ENCODE results near the gene VSIR.

VSIR gene

GRCh38 chr10:71746344-71747037 lies 26.8 kb downstream of the VSIR start:
- DNase-seq, result no peak

DNA sequence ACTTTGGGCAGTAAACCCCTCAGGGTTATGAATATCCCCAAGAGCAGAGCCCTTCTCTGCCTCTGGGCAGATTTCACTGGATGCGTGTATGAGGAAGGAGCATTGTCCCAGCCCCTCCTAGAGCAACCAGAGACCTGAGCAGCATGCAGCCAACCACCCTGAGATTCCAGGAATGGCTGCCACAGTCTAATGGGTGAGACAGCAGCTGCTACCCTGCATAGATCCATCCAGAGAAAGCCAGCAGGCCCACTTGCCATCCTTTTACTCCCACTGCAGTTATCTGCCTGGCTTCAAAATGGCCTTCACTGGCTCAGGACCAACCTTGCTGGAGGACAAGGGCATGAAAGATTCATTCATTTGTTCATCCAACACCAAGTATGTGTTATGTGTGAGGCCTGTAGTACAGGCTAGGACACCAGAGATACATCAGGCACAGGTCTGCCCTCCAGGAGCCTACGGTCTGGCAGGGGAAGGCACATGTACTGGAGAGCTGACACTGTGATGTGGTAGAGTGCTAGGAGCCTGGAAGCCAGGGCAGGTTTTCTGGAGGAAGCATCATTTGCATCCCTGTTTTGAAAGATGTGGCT lies 27.6 kb downstream of the VSIR start:
- DNase-seq, result no peak

DNA sequence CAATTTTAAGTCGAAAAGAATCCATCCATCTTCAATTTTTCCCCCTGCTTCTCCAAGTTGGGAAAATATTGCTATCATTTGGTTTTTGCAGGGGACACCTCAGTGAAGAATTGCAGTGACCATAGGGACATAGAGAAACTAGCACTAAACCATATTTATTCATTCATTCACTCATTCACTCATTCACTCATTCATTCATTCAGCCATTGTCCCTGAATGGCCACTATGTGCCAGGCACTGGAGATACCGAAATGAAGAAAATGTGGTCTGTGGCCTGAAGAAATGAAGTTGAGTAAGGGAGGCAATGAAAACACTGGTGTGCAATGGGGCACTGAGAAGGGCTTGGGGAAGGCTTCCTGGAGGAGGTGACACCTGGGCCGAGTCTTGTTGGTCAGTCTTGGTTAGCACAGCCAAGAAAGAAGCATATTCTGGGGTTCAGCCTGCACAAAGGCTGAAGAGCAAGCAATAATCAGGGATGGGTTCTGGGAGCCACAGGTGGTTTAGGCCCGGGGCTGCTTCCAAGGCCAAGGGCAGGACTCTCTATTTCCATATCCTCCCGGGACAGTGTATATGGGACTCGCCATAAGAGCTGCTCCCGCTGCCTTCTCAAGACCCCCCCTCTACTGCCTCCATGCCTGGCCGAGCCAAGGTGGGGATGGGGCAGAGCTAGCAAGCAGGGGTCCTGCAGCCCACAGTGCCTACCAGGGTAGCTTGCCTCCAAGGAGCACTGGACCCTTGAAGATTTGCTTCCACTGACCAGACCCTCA lies 28.2 kb downstream of the VSIR start:
- no peak for DNase-seq

DNA sequence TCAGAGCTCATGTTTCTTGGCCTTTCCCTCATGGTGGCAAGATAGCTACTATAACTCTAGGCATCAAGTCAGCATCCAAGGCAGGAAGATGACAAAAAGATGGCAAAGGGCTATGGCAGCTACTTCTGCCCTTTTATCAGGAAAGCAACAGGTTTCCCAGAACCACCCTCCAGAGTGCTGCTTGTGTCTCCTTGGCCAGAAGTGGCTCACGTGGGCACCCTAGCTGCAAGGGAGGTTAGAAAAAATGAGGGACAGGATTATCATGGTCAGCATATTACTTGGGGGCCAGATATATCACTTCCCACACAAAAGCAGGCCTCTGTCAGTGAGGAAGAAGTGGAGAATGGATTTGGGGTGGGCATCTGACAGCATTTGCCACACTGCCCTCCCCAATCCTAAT lies 29.5 kb downstream of the VSIR start:
- no peak for DNase-seq

DNA sequence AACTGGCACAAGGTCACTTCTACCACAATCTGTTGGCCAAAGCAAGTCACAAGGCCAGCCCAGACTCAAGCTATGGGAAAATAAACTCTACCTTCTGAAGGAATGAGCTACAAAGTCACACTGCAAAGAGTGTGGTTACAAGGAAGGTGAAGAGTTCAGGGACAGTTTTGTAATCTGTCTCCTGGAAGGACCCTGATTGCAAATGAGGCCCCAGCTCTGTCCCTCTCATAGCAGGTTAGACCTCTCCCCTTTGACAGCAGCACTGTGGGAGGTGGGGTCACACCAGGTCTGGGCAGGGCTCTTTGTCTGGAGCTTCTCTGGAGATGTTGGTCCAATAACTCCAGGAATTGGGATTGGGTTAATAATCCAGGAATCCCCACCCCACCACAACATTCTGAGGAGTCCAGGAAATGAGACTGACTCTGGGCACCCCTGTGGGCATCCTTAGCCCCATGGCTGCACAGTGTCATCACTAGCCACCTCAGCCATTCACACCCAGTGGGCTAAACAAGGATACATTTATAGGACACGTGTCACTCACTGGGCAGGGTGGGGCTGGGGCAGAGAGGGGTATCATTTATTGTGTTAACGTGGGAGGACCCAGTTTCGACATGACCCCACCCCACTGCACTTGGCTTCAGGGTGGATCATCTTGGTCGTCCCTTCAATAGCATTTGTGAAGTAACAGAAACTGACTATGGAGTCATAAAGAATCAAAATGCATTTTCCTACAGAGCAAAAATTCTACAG lies 30.1 kb downstream of the VSIR start:
- DNase-seq, result no peak

- no peak for DNase-seq
Measured at GRCh38 chr10:71742301-71743088, 30.8 kb downstream of the VSIR start.

DNA sequence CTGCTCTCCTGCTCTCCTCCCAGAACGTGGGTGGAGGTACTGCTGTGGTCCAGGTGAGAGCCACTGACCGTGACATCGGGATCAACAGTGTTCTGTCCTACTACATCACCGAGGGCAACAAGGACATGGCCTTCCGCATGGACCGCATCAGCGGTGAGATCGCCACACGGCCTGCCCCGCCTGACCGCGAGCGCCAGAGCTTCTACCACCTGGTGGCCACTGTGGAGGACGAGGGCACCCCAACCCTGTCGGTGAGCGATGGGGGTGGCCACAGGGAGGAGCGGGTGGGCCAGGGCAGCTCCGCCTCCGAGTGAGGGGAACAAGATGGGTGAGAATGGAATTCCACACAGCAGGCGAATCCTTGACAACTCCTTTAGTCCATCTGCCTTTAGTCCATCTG lies 31.6 kb downstream of the VSIR start:
- no peak for DNase-seq

DNA sequence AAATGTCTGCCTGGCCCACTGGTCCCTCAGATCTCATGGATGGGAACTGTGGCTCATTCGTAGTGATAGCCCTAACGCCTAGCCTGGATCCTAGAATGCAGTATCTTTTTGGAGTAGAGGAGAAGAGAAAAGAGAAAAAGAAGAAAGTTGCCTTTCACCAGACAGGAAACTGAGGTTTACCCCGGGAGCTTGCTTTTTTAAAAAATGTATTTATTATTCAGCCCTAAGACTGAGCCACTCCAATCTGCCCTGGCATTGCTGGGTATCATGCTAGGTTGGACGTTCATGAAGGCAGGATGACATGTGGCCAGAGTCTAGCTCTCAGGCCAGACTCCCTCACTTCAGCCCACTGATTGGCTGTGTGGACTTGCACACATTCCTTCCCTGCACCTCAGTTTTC lies 32.3 kb downstream of the VSIR start:
- no peak for DNase-seq

GRCh38 chr10:71740069-71740653 lies 33.2 kb downstream of the VSIR start:
- DNase-seq, result no peak

DNA sequence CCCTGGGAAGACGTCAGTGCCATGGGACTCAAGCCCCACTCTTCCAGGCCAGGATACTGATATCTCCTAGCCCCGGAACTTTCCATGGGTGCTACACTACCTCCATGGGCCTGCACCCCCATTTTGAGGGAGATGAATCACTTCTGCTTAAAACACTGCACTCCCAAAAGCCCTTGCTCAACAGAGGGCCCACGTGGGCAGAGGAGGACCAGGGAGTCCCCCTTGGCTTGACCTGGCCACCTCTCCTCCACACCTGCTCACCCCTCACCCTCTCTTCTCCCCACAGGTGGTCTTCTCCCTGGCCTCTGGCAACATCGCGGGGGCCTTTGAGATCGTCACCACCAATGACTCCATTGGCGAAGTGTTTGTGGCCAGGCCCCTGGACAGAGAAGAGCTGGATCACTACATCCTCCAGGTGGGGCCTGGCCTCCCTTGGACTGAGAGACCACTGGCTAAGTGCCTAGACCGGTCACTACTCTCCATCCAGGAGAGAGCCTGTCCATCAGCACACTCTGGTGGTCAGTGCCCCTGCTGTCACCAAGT lies 33.9 kb downstream of the VSIR start:
- no peak for DNase-seq

DNA sequence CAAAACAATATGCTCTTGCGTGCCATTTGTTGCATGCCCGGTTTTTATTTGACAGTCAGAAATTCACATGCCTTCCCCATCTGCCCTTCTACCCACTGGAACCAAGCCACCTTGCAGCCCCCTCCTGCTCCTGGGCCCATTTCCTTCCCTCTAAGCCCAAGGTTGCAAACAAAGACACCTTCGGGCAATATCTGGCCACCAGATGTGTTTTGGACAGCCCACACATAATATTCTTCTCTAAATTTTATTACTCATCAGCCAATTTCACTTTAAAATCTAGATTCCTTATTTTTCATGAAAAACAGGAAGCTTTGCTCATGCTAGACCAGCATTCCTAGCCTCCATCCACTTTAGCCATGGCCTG lies 35.5 kb downstream of the VSIR start:
- DNase-seq, result peak in 1 of 2 donors; percentile 11

DNA sequence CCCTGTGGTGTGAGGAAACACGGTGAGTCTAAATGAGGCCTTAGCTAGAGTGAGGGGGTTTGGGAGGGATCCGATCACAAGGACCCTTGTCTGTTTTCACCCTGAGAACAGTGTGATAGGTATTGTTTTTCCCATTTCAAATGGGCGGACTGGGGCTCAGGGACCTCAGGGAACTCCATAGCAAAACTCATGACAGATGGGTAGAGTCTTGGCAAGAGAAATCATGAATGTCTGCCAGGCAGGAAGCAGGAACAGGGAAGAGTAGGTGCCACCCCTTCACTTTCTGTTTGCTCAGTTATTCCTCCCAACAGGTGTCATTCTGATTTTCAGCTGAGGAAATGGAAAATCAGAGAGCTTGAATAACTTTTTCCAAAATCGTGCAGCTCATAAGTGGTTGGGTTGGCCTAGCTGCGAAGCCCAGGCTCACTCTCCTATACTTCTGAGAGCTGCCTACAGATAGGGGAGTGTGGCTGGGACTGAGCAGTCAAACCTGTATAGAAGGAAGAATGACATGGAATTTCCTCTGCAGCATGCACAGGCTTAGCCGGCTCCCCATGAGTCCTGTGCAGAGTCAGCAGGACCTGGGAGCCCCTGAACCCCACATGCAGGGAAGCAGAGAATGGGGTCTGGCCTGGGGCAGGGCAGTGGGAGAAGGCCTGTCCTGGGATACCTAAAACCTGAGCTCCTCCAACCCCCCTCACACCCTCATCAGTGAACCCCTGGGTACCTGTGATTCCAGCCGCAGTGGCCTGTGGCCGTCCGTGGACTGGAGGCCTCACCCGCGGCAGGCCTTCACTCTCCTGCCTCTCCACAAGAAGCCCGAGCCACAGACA lies 36.1 kb downstream of the VSIR start:
- DNase-seq, result no peak

- no peak for DNase-seq
Measured at GRCh38 chr10:71736570-71736952, 36.8 kb downstream of the VSIR start.

- DNase-seq, result peak in 1 of 2 donors; percentile 45
Measured at GRCh38 chr10:71735709-71736569, 37.4 kb downstream of the VSIR start.

- no peak for DNase-seq
Measured at GRCh38 chr10:71734797-71735196, 38.5 kb downstream of the VSIR start.

DNA sequence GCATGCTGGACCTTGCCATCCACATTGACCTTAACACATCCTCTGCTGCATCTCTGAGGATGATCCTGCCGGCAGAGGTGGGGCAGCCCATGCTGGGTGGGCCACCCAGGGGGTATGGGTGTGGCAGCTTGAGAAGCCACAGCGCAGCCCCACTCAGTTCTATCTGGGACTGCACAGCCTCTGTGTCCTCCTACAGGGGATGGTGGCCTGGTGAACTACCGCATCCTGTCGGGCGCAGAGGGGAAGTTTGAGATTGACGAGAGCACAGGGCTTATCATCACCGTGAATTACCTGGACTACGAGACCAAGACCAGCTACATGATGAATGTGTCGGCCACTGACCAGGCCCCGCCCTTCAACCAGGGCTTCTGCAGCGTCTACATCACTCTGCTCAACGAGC lies 41.5 kb downstream of the VSIR start:
- DNase-seq, result no peak

GRCh38 chr10:71729161-71729636 lies 44.1 kb downstream of the VSIR start:
- peak; percentile 25 to 26 for DNase-seq

- DNase-seq, result peak; percentile 38 to 45
Measured at GRCh38 chr10:71727738-71728737, 45.3 kb downstream of the VSIR start.

Data from bone marrow (tissue), 2 donors.